AG10803 (cell line): Measurements from ENCODE around the gene TBC1D25.

Experiments used
- DNase-seq: peaks from one replicate; pipeline ENCODE4 v3.0.0; 2010; ENCODE audit warnings: low read depth
- H3K4me3 ChIP-seq: 2 replicates; pipeline ENCODE4 v1.5.1; 2011; ENCODE audit warnings: mild to moderate bottlenecking, low read length, control low read depth
- CTCF ChIP-seq: conservative IDR thresholded peaks from 2 replicates; pipeline ENCODE4 v1.5.1; 2011; ENCODE audit warnings: mild to moderate bottlenecking, low read length, control low read depth, inconsistent platforms

Gene TBC1D25

GRCh38 chrX:48496660-48497059 lies 42.9 kb upstream of the TBC1D25 start:
- TF ChIP-seq CTCF, result no peak
- H3K4me3 ChIP-seq, result no peak overlapping the region
- DNase-seq, result no peak

GRCh38 chrX:48497871-48498270 lies 41.6 kb upstream of the TBC1D25 start:
- H3K4me3 ChIP-seq, result no peak overlapping the region
- DNase-seq, result no peak
- TF ChIP-seq CTCF, result no peak

GRCh38 chrX:48498374-48498809 lies 41.1 kb upstream of the TBC1D25 start:
- no peak for TF ChIP-seq CTCF
- DNase-seq, result peak; percentile 64

GRCh38 chrX:48504261-48504660 lies 35.3 kb upstream of the TBC1D25 start:
- no peak for TF ChIP-seq CTCF
- no peak overlapping the region for H3K4me3 ChIP-seq
- DNase-seq, result no peak

More at GRCh38 chrX:48498374-48498809, 41.1 kb upstream of the TBC1D25 start:
- no peak overlapping the region for H3K4me3 ChIP-seq

GRCh38 chrX:48505481-48505880 lies 34.0 kb upstream of the TBC1D25 start:
- TF ChIP-seq CTCF, result no peak
- DNase-seq, result no peak
- no peak overlapping the region for H3K4me3 ChIP-seq

- no peak overlapping the region for H3K4me3 ChIP-seq
- no peak for DNase-seq
- TF ChIP-seq CTCF, result no peak
Measured at GRCh38 chrX:48507246-48507645, 32.3 kb upstream of the TBC1D25 start.

GRCh38 chrX:48508400-48509244 lies 30.9 kb upstream of the TBC1D25 start, which contains the start of gene PORCN:
Gene PORCN (plus strand): TSS chrX:48508992. CDS start chrX:48509821, 829 bp downstream.
- TF ChIP-seq CTCF, result no peak
- peak within 1 kb of the TSS; percentile 77 for H3K4me3 ChIP-seq
- peak; percentile 58 for DNase-seq
